GM19324 (cell line): ENCODE data around the gene SPHK2.
"Not testable (repeated sequence)": the region's sequence is repeated elsewhere in the genome, so short reads cannot be mapped to it uniquely, and the experiment has no call there.

Source experiments
- ATAC-seq: cut with Tn5 transposase; IDR thresholded peaks from one replicate; pipeline ENCODE4 v1.9.1; 2021; ENCODE audit warnings: mild to moderate bottlenecking, moderate library complexity; ENCODE audit not compliant: unreplicated experiment, low FRiP score

SPHK2 gene

DNA sequence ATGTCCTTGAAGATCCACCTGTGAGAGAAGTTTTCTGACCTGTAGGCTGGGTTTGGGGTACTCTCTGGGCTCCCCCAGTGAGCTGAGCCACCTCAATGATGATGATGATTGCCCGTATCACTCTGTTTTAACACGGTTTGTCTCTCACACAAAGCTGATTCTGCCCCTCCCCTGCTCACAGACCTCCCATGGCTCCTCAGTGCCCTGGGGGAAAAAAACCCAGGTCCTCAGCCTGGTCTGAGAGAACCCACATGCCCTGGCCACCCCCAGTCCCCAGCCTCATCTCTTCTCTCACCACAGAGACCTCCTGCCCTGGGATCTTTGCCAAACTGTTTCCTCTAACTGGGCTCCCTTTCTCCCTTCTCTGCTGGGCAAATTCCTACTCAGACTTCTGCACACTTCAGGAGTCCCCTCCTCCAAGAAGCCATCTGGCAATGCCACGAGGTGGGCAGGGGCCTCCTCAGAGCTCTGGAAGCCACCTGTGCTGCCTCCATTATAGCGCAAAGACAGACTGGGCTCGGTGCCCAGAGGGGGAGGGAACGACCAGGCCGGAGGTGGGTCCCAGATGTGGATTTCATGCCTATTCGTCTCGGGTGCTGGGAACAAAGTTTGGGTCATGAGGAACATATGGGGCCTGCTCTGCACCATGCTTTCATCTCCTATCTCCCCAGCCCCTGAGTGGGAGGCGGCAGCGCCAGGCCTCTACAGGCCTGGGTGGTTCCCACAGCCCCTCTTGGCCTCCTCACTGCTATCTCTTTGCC lies 35.2 kb downstream of the SPHK2 start:
- no peak for ATAC-seq

DNA sequence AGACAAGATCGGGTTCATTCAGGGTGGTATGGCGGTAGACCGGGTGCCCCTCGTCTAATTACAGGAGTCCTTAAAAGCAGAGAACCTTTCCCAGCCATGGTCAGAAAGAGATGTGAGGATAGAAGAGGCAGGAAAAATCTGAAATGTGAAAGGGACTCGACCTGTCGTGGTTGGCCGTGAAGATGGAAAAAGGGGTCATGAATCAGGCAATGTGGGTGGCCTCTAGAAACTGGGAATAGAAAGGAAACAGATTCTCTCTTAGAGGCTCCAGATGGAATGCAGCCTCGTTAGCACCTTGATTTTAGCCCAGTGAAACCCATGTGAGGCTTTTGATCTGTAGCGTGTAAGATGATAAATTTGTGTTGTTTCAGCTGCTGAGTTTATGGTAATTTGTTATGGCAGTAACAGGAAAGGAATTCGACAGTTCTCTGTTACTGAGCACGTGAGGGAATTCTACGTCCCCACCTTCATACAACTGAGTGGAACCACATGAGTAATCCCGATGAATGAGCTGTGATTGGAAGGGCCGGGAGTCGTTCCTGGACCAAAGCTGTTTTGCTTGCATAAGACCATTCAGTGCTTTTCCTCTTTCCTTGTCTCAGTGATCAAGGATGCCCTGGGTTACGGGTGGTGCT lies 37.7 kb downstream of the SPHK2 start:
- no peak for ATAC-seq

DNA sequence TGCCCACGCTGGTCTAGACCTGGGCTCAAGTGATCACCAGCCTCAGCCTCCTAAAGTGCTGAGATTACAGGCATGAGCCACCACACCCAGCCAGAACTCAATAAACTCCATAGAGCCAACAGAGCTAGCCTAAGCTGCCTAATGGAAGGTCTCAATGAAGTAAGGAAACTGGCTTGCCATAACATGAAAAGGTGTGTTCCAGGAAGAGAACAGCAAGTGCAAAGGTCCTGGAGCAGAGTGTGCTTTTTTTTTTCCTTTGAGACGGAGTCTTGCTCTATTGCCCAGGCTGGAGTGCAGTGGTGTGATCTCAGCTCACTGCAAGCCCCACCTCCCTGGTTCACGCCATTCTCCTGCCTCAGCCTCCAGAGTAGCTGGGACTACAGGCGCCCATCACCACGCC lies 38.5 kb downstream of the SPHK2 start:
- ATAC-seq, result not testable (repeated sequence)

DNA sequence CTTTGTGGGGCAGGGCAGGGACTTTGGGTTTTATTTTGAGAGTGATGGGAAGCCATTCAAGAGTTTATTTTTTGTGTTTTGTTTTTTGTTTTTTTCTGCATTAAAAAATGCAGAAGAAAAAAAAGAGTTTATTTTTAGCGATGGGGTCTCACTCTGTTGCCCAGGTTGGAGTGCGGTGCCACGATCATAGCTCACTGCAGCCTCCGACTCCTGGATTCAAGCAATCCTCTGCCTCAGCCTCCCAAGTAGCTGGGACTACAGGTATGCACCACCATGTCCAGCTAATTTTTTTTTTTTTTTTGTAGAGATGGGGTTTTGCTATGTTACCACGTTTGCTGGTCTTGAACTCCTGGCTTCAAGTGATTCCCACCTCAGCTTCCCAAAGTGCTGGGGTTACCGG lies 39.2 kb downstream of the SPHK2 start:
- ATAC-seq, result no peak

DNA sequence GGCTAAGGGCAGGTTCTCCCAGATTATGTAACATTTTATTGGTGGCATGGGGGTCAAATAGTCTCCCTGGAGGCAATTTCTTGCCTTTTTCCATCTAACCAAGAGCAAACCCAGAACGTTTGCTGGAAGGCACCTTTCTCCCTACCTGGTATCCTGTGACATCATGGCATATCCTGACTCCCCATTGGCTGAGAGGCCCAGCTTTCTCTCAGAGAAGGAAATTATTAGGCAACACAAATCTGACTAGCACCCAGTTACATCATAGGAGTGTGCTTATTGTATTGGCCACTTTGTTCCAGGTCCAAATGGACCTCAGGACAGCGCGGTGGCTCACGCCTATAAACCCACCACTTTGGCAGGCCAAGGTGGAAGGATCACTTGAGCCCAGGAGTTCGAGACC lies 40.5 kb downstream of the SPHK2 start:
- ATAC-seq, result no peak

DNA sequence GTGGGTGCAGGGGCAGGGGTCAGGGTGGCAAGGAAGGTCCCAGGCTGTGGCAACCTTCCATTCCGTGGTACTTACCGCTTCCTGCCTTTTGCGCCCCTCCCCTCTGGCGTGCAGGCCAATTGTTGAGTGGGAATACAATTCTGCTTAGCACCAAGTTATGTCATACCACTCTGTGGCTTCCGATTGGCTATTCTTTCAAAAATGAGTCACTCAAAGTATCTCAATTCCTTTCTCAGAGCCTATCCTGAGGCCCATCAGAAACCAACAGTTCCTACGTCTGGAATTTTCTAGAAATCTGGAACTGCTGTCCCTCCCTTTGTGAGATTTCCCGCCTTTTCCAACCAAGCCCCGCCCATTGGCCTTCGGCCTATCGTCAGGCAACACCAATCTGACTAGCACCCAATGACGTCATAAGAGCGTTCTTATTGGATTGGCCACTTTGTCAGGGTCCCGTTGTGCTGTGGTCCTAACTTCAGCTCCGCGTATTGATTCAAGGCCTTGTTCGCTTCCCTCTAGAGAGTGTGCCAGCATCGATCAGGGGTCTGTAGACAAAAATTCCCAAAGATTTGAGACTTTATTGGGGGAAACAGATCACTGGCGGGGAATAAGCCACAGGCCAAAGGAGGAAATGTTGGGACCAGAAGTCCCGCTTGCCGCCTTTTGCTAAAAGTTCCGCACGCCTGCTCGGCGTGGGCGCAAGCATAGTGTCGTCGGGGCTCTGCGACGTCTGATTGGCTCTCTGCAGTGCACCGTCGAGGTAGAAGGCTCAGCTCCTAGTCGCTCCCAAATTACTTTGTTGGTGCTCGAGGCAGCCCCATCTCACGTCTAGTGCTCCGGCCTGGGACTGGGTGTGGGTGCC lies 41.8 kb downstream of the SPHK2 start:
- peak; percentile 83 for ATAC-seq

DNA sequence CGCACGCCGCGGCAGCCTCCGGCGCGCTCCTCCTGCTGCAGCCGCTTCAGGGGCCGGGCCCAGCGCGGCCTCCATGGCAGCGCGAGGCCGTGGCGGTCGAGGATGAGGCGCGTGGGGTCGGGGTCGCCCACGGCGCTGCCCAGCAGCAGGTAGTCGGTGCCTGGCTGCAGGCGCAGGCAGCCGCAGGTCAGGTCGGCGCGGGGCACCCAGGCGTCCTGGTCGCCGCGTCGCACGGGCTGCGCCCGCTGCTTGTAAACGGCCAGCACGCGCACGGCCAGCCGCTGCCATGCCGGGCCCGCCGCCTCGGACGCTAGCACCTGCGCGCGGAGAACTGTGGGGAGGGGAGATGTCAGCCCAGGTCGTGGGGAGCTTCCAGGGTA lies 42.4 kb downstream of the SPHK2 start:
- ATAC-seq, result no peak

DNA sequence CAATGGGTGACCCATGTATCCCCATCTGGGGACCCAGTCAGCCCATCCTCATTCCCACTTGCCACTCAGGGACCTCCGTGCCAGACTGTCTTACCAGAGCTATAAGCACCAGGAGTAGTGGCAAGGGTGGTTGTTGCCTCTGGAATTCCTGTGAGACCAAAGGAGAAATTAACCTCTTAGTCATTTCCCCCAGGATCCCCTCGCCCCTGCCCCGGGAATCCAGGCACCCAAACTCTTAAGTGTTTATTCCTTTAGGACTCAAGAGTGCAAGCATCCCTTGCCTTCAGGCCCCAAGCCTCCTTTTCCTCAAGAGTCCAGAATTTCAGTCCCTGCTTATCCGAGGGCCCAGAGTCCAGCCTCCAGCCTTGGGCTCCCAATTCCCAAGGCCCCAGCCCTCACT lies 44.4 kb downstream of the SPHK2 start:
- ATAC-seq, result no peak

DNA sequence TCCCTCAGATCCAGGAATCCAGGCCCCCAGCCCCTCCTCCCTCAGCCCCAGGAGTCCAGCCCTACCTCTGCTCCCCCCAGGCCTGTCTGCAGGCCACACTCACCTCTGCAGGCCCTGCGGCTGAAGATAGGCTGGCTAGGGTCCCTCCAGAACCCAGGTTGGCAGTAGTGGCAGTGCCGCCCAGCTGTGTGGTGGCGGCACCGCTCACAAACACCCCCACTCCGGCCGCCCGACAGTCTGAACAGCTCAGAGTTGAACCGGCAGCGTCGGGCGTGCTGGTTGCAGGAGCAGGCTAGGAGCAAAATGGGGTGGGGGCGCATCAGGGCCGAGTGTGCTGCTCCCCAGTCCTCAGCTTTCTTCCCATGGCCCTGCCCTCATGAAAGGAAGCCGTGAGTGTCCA lies 45.2 kb downstream of the SPHK2 start:
- no peak for ATAC-seq

DNA sequence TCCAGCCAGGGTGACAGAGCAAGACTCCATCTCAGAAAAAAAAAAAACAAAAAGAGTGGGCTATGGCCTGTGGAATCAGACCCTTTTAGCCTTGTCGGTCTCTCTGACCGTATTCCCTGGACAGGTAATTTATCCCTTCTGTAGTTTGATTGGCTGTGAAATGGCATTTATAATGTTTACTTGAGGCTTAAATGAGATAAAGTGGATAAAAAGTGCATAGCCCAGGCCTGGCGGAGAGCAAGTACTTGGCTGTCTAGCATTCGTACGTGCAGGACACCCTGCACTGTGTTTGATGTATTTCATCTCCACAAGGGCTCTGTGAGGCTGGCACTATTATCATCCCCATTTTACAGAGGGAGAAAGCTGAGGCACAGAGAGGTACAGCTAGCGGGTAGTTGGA lies 46.5 kb downstream of the SPHK2 start:
- ATAC-seq, result no peak

DNA sequence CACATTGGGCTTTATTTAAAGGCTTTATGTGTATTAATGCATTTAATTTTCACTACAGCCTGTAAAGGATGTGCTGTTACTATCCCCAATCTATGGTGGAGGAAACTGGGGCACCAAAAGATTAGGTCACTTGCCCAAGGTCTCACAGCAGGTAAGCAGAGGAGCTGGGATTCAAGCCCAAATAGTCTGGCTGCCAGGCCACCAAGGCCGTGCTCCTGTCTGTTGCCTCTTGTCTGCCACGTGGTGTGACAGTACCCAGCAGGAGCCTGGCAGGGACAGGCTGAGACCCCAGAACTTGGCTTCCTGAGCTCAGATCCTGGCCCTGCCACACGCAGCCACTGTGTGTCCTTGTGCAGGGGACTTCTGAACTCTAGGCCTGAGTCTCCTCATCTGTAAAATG lies 49.0 kb downstream of the SPHK2 start:
- no peak for ATAC-seq

DNA sequence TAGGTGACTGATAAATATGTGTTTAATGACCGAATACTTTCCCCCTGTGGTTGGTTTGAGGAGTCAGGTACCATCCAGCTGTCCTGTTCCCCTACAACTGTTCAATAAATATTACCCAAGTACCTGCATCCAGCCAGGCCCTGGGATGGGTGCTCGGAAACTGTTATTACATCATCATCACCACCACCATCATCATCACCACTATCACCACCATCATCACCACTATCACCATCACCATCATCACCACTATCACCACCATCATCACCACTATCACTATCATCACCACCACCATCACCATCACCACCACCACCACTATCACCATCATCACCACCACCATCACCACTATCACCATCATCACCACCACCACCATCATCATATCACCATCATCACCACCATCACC lies 49.5 kb downstream of the SPHK2 start:
- no peak for ATAC-seq

DNA sequence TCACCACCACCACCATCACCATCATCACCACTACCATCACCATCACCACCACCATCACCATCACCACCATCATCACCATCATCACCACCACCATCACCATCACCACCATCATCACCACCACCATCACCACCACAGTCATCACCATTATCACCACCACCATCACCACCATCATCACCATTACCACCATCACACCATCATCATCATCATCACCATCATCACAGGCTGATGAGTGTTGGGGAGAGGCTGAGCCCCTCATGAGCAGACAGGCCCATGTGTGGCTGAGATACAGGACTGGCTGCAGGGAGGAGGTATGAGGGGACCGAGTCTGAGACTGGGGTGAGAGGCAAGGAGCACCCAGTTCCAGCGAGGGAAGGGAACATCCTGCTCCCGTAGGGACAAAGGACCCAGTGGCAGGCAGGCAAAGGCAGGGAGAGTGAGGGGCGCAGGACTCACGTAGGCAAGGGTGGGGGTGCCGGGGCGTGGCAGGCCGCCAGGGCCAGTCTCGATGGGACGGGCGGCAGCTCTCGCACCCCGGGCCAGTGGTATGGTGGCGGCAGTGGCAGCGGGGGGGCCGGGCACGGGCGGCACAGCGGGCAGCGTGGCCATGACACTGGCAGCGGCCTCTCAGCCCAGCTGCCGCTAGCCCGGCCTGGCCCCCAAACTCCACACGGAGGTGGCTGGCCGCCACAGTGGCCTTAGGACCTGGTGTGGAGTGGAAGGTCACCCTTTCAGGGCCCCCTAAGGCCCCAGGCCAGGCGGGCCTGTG lies 50.8 kb downstream of the SPHK2 start:
- no peak for ATAC-seq

DNA sequence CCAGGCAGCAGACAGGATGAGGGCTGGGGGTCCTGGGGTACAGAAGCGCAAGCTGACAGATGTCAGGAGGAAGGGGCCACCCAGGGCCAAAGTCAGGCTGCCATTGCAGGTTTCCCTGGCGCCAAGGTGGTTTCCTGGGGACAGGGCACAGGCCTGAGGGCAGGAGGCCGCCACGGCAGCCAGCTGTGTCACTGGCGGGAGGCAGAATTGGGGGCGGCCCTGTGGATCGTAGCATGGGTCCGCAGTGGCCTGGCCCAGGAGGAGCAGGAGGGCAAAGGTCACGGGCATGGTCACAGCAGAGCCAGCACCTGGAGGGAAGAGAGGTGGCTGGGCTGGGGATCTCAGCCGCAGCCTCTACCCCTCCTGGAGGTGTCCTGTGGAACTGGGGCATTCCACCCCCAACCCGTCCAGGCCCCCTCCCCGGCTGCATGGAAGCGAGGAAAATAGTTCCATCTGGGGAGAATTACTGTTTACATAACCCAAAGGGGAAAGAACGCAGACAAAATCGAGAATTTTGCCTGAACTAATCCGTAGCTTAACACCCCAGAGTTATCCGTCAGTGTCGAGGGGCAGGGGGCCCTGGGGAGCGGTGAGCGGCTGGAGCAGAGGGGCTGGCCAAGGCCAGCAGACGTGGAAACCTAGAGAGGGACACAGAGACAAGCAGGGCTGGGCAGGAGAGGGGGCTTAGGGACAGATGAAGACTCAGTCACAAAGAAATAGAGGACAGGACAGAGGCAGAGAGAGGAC lies 51.6 kb downstream of the SPHK2 start:
- ATAC-seq, result no peak

DNA sequence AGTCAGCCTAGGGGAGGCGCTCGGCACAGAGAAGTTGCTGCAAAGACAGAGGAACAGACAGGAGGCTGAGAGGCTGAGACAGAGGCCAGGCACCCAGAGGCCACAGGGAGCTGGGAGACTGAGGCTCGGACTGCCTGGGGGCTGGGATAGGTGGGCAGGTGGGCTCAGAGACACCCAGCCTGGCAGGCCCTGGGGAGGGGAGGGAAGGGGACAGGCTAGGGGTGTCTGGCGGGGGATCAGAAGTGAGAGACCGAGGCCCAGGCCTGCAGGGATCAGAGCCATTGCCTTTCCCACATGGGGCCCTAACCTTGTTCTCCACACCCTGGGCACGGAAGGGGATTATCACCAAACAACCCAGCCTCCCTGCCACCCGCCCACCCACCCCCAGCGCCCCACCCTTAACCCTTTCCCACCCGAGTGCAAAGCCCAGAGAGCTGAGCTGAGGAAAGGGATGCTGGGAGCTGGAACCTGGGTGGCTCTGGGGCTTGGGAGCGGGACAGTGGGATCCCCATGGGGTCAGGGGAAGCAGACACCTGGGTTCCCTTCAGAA lies 52.2 kb downstream of the SPHK2 start:
- ATAC-seq, result no peak

DNA sequence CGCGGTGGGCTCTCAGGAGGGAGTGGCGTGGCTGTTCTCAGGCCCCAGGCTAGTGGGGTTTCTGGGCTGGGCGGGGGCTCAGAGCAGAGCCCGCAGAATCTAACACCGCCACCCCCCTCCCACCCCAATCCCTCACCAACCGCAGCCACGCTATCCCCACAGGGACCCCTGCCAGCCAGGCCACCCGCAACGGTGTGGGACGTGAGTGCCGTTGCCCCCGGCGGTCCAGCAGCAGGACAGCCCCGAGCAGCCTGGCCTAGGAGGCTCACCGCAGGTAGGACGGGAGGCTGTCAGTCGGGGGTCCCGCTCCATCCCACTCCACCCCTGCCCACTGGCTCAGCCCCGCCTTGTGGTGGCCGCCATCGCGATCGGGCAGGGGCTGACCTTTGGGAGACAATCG lies 53.7 kb downstream of the SPHK2 start, which contains the start of gene NTN5:
Gene NTN5, minus strand, starts transcription at position 24 of the 400 bp plus-strand sequence. CDS start 2,031 bp downstream, outside the sequence.
- no peak for ATAC-seq

DNA sequence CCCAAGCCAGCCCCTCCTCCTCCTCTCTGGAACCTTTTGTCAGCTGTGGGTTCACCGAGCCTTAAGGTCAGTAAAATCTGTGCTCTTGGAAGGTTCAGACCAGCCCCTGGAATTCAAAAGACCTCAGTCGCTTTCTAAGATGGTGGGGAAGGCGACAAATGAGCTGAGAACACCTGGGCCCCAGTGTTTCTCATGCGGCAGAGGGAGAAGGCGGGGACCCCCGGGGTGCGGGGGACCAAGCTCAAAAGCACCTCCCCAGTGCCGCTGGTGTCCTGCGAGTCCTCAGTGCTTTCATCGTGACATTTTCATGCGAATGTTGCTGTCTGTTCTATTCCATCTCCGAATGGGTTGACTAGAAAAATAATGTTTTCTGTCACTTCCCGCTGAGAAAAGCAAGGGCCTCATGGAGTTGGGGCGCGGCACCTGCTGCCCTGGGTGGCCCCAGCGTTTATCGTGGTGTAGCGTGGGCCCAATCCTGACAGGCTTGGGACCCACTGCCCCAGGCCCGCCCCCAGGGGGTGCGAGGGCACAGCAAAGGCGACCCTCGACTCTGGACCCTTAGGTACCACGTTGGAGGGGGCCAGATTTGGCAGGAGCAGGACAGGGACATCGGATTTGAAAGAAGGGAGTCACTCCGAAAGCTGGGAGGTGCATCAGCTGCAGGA lies 54.3 kb downstream of the SPHK2 start:
- no peak for ATAC-seq

DNA sequence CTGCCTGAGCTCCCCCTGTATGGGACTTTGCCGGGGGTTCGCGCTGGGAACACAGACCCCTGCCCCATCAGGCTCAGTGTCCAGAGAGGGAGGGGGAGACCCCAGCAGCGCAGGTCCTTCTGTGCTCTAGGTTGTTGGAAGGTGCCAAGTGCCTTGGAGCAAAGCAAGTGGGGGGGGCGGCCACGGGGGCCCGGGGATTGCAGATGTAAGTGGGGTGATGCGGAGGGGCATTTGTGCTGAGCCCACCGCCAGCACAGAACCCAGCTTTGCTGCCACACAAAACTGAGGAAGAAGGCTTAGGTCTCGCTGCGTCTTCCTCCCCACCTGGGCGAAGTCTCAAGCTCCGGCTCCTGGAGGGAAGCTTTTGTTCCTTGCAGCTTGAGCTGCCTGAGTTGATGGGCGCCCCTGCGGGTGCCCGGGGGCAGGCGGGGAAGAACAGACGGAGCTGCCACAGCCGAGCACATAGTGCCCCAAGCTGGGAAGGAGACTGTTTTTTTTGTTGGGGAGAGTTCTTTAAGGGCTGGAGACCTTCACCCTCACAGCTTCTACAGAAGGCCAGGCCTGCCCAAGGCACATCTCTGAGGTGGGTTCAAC lies 55.0 kb downstream of the SPHK2 start:
- ATAC-seq, result no peak
